Hepatocyte (in vitro differentiated cells): ENCODE measurements around the gene MLIP. TPM values are rescaled to one million over a fixed set of nuclear protein-coding genes. Genes with fewer than 3 reads are reported as not detected.

Source experiments
- DNase-seq: peaks from one replicate; pipeline ENCODE4 v3.0.0-alpha.2; 2016; ENCODE audit warnings: low spot score
- H2AFZ ChIP-seq: fragments of 200-600 bp; sonication (generic); 2 replicates; pipeline ENCODE4 v1.6.0; 2016; ENCODE audit warnings: antibody characterized with exemption, mild to moderate bottlenecking
- H3K27ac ChIP-seq: fragments of 200-600 bp; sonication (generic); 2 replicates; pipeline ENCODE4 v1.5.1; 2016; ENCODE audit warnings: mild to moderate bottlenecking
- H3K27me3 ChIP-seq: fragments of 200-600 bp; sonication (generic); 2 replicates; pipeline ENCODE4 v1.6.1; 2016
- H3K36me3 ChIP-seq: fragments of 200-600 bp; sonication (generic); replicated peaks from 2 replicates; pipeline ENCODE4 v1.5.1; 2016; ENCODE audit warnings: low read depth; ENCODE audit not compliant: insufficient read depth
- H3K4me1 ChIP-seq: fragments of 200-600 bp; sonication (generic); 2 replicates; pipeline ENCODE4 v1.5.1; 2016; ENCODE audit warnings: mild to moderate bottlenecking, moderate library complexity; ENCODE audit not compliant: insufficient read depth
- H3K4me2 ChIP-seq: fragments of 200-600 bp; sonication (generic); 2 replicates; pipeline ENCODE4 v1.6.0; 2016
- H3K4me3 ChIP-seq: fragments of 200-600 bp; sonication (generic); 2 replicates; pipeline ENCODE4 v1.5.1; 2016; ENCODE audit warnings: mild to moderate bottlenecking
- H3K79me2 ChIP-seq: fragments of 200-600 bp; sonication (generic); 2 replicates; pipeline ENCODE4 v1.6.0; 2017; ENCODE audit warnings: mild to moderate bottlenecking
- H3K9me2 ChIP-seq: fragments of 200-600 bp; sonication (generic); replicated peaks from 2 replicates; pipeline ENCODE4 v1.6.0; 2017; ENCODE audit warnings: mild to moderate bottlenecking; ENCODE audit not compliant: insufficient read depth
- H3K9me3 ChIP-seq: fragments of 200-600 bp; sonication (generic); 2 replicates; pipeline ENCODE4 v1.5.1; 2016; ENCODE audit warnings: low read depth, mild to moderate bottlenecking
- H4K20me1 ChIP-seq: fragments of 200-600 bp; sonication (generic); 2 replicates; pipeline ENCODE4 v1.6.0; 2016; ENCODE audit warnings: mild to moderate bottlenecking; ENCODE audit not compliant: insufficient read depth, poor library complexity, severe bottlenecking
- EZH2 ChIP-seq: fragments of 200-600 bp; sonication (generic); IDR thresholded peaks from 2 replicates; pipeline ENCODE4 v1.6.1; 2016; ENCODE audit warnings: antibody characterized with exemption, mild to moderate bottlenecking, borderline replicate concordance
- EZH2phosphoT487 ChIP-seq: fragments of 200-600 bp; sonication (generic); IDR thresholded peaks from one replicate; pipeline ENCODE4 v1.6.1; 2018; ENCODE audit warnings: antibody characterized with exemption, mild to moderate bottlenecking, low read depth, moderate library complexity; ENCODE audit not compliant: unreplicated experiment, severe bottlenecking
- WGBS: methylation state at CpG from one replicate; pipeline ENCODE4 v1.1.6; 2016; ENCODE audit warnings: low lambda C conversion rate; ENCODE audit errors: missing lambda C conversion rate; 5-methylcytosine and 5-hydroxymethylcytosine counted together
- polyA plus RNA-seq: library from polyadenylated mRNA; unstranded; fragments of >200 nt; fragmentation: Nextera tagmentation; extraction: Ambion mirVana; gene quantifications from 2 replicates; pipeline ENCODE4 v1.2.1, GENCODE V29; 2016
- total RNA-seq: library from RNA; depleted of rRNA; stranded (reverse); fragments of >200 nt; gene quantifications from 2 replicates; pipeline ENCODE4 v1.2.3, GENCODE V29; 2014
- TF ChIP-seq, protein P1 (sequence below): fragments of 200-600 bp; sonication (generic); IDR thresholded peaks from 2 replicates; pipeline ENCODE4 v1.5.1; 2016; ENCODE audit warnings: antibody characterized with exemption, mild to moderate bottlenecking; ENCODE audit not compliant: poor library complexity

MLIP gene
- total and polyA plus RNA-seq, 2 experiments from 2014 or later, result 1.2 to 1.5 TPM

DNA sequence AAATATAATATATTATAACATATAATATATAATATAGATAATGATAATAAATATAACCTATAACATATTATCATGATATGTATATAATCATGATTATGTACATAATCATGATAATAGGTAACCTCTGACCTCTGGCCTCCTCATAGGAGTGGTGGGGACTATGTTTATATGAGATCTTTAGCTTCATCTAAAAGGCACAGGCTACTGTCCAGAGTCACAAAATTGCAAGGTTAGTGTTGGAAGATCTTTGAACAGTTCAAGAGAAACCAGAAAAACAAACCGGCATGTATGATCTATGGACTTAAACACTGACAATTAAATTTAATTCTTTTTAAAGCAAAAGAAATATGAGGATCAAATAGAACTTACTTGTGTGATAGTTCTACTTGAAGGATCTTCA is 141.3 kb downstream of the MLIP start:
- no peak overlapping the region for H3K4me2 ChIP-seq
- DNase-seq, result no peak

DNA sequence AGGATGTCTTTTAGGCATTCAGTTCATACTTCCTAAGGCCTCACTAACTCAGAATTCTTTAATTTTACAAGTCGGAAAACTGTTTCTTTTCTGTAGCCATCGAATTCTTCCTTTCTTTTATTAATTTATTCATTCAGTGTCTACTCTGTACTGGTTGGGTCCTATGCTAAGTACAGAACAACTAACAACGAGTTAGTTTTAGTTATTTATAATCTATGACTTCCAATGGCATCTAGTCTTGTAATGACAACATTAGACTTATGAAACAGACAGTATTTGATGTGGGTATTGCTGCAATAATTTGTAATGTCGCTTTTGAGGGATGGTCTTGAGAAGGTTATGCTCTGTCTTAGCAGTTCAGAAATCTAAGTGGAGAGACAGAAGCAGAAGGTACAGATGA is 141.7 kb downstream of the MLIP start:
- Histone ChIP-seq H3K9me3 (no peaks in the 10 kb centered on the region), H3K27ac (no peak overlapping the region), H3K9me2 (no peaks in the 10 kb centered on the region), H3K79me2 (no peaks in the 10 kb centered on the region), H3K4me2 (no peak overlapping the region), H4K20me1 (no peaks in the 10 kb centered on the region), H3K36me3 (no peaks in the 10 kb centered on the region), H3K4me3 (no peak overlapping the region), H3K27me3 (no peaks in the 10 kb centered on the region), H3K4me1 (no peaks in the 10 kb centered on the region), H2AFZ (no peak overlapping the region)
- 95% methylated on average over 4 of the region's 4 CpGs for WGBS
- no peak for TF ChIP-seq EZH2
- no peak for DNase-seq

More for the DNA sequence above, 141.3 kb downstream of the MLIP start:
- Histone ChIP-seq H3K9me2 (no peaks in the 10 kb centered on the region), H3K36me3 (no peaks in the 10 kb centered on the region), H4K20me1 (no peaks in the 10 kb centered on the region), H3K4me1 (no peaks in the 10 kb centered on the region), H3K4me3 (no peak overlapping the region), H3K27me3 (no peaks in the 10 kb centered on the region), H3K27ac (no peak overlapping the region), H3K79me2 (no peaks in the 10 kb centered on the region), H3K9me3 (no peaks in the 10 kb centered on the region), H2AFZ (no peak overlapping the region)
- 90% methylated on average over 1 of the region's 1 CpG for WGBS
- TF ChIP-seq EZH2phosphoT487, result no peak
- TF ChIP-seq, protein P1, sequence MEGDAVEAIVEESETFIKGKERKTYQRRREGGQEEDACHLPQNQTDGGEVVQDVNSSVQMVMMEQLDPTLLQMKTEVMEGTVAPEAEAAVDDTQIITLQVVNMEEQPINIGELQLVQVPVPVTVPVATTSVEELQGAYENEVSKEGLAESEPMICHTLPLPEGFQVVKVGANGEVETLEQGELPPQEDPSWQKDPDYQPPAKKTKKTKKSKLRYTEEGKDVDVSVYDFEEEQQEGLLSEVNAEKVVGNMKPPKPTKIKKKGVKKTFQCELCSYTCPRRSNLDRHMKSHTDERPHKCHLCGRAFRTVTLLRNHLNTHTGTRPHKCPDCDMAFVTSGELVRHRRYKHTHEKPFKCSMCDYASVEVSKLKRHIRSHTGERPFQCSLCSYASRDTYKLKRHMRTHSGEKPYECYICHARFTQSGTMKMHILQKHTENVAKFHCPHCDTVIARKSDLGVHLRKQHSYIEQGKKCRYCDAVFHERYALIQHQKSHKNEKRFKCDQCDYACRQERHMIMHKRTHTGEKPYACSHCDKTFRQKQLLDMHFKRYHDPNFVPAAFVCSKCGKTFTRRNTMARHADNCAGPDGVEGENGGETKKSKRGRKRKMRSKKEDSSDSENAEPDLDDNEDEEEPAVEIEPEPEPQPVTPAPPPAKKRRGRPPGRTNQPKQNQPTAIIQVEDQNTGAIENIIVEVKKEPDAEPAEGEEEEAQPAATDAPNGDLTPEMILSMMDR, result no peak
- TF ChIP-seq EZH2, result no peak

- 90% methylated on average over 2 of the region's 2 CpGs for WGBS
- Histone ChIP-seq H3K36me3 (no peaks in the 10 kb centered on the region), H3K27me3 (no peaks in the 10 kb centered on the region), H3K79me2 (no peaks in the 10 kb centered on the region), H3K9me3 (no peaks in the 10 kb centered on the region), H3K9me2 (no peaks in the 10 kb centered on the region), H3K4me3 (no peak overlapping the region), H3K27ac (no peak overlapping the region), H2AFZ (no peak overlapping the region), H3K4me2 (no peak overlapping the region), H3K4me1 (no peaks in the 10 kb centered on the region), H4K20me1 (no peaks in the 10 kb centered on the region)
- DNase-seq, result no peak
- TF ChIP-seq EZH2phosphoT487 (no peak), EZH2 (no peak)
- TF ChIP-seq, protein P1, result no peak
Measured at GRCh38 chr6:54254886-54255285, 143.6 kb downstream of the MLIP start.

DNA sequence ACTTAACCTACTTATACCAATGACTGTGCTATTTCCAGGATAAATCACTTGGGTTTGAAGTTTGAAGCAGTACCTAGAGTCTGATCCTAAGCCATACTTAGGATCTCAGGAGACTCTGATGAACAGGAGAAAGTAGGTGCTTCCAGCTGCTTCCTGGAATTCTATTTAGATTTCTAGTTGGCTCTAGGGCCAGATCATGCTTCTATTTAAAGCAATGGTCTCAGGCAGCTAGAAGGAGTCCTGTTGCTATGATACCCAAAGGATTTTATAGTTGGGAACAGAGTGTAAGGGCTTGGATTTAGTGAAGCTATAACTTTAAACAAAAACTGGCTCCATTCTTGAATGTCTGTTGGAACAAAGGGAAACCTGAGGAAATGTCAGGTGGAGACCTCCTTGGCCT is 144.6 kb downstream of the MLIP start:
- Histone ChIP-seq H3K36me3 (no peaks in the 10 kb centered on the region), H2AFZ (no peak overlapping the region), H3K4me2 (no peak overlapping the region), H3K27me3 (no peaks in the 10 kb centered on the region), H3K4me3 (no peak overlapping the region), H3K9me2 (no peaks in the 10 kb centered on the region), H3K9me3 (no peaks in the 10 kb centered on the region), H4K20me1 (no peaks in the 10 kb centered on the region), H3K4me1 (no peaks in the 10 kb centered on the region), H3K79me2 (no peaks in the 10 kb centered on the region), H3K27ac (no peak overlapping the region)
- no peak for DNase-seq
- TF ChIP-seq EZH2 (no peak), EZH2phosphoT487 (no peak)
- TF ChIP-seq, protein P1, result no peak
